Measurements from ENCODE around the gene C1QC. TPM values are rescaled to one million over a fixed set of nuclear protein-coding genes. Genes with fewer than 3 reads are reported as not detected.

Gene C1QC
- total RNA-seq, 1 experiment from 2014 or later, result not detected

DNA sequence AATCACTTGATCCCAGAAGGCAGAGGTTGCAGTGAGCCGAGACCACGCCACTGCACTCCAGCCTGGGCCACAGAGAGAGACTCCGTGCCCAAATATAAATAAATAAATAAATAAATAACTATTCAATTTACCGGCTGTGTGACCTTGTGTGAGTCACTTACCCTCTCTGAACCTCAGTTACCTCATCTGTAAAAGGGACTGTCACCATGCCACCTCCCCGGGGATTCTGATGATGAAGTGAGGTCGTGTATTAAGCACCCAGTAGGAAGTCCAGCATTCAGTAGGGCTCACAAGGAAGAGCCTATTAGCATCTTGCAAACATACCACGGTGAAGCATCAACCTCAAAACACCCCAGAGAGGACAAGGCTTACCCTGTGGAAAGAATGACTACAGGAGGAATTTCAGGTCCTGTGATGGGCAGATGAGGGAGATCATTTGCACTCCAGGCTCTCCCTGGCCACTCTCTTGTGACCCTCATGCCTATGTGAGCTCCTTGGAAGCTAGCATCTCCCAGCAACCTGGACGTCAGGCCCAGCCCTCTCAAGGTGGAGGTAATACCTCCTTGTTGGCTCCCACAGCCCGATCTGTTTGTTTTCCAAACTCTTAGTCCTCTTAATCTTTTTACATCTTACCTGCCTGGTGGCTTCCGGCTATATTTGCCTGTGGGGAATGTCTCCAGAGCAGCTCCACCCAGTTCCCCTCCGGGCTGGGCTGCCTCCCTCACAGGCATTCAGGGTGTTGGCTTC lies 14.6 kb upstream of the C1QC start:
- intact Hi-C loops (cut with micrococcal nuclease; ENCODE audit: unreplicated experiment), result no loop called here
- Histone ChIP-seq H3K27me3 (replicated peaks; ENCODE audit: insufficient read depth, low read depth, low read length, poor library complexity) (peaks cover 87% of the 10 kb centered on the region), H3K27ac (ENCODE audit: low read depth, low read length, poor library complexity, severe bottlenecking) (no peak overlapping the region), H3K4me1 (ENCODE audit: insufficient read depth, low read length, poor library complexity, severe bottlenecking) (no peaks in the 10 kb centered on the region), H3K9me3 (ENCODE audit: low read depth, low read length, poor library complexity, severe bottlenecking) (no peaks in the 10 kb centered on the region), H3K4me3 (ENCODE audit: low read depth, low read length, poor library complexity, severe bottlenecking) (no peak overlapping the region), H3K36me3 (ENCODE audit: insufficient read depth, low read length, poor library complexity, severe bottlenecking) (no peaks in the 10 kb centered on the region)
- ChIA-PET CTCF (no interaction called here), POLR2A (ENCODE audit: low non-redundant PET) (no interaction called here)
- DNase-seq (ENCODE audit: low spot score), result no peak
- no TSS peak for BruUV-seq (replicated peaks)
- TF ChIP-seq CTCF (conservative IDR thresholded peaks at IDR 0.05; ENCODE audit: low read depth, low read length), result no peak
- no peak for TF ChIP-seq EZH2 (IDR thresholded peaks at IDR 0.05; ENCODE audit: borderline replicate concordance, low read depth, low read length, poor library complexity, severe bottlenecking)

DNA sequence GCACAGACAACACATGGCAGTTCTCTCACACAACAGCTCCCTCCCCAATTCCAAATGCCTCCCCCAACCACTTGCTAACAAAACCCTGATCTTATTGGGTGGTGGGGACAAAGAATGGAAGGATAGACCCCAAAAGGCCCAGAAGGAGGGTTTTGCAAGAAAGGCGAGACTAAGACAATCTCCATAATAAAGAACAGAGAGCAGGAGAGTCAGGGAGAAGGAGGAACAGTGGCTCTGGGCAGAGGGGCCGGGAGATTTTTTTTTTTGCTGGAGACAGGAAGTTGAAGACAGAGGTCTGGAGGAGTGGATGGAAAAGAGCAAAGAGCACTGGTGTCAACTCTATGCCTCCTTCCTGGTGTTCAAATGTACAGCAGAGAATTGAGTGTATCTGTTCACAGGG lies 13.5 kb upstream of the C1QC start:
- H3K27ac ChIP-seq (ENCODE audit: low read depth, low read length, poor library complexity, severe bottlenecking), result no peak overlapping the region
- H3K36me3 ChIP-seq (ENCODE audit: insufficient read depth, low read length, poor library complexity, severe bottlenecking), result no peaks in the 10 kb centered on the region
- ChIA-PET POLR2A (ENCODE audit: low non-redundant PET) (no interaction called here), CTCF (no interaction called here)
- no peaks in the 10 kb centered on the region for H3K9me3 ChIP-seq (ENCODE audit: low read depth, low read length, poor library complexity, severe bottlenecking)
- intact Hi-C loops (cut with micrococcal nuclease; ENCODE audit: unreplicated experiment), result no loop called here
- H3K4me3 ChIP-seq (ENCODE audit: low read depth, low read length, poor library complexity, severe bottlenecking), result no peak overlapping the region
- no TSS peak for BruUV-seq (replicated peaks)
- H3K4me1 ChIP-seq (ENCODE audit: insufficient read depth, low read length, poor library complexity, severe bottlenecking), result no peaks in the 10 kb centered on the region
- H3K27me3 ChIP-seq (replicated peaks; ENCODE audit: insufficient read depth, low read depth, low read length, poor library complexity), result peaks cover 87% of the 10 kb centered on the region
- TF ChIP-seq EZH2 (IDR thresholded peaks at IDR 0.05; ENCODE audit: borderline replicate concordance, low read depth, low read length, poor library complexity, severe bottlenecking) (no peak), CTCF (conservative IDR thresholded peaks at IDR 0.05; ENCODE audit: low read depth, low read length) (no peak)
- DNase-seq (ENCODE audit: low spot score), result no peak

GRCh38 chr1:22633697-22634463 lies 9.6 kb upstream of the C1QC start:
- H3K27ac ChIP-seq (ENCODE audit: low read depth, low read length, poor library complexity, severe bottlenecking), result no peak overlapping the region
- no peaks in the 10 kb centered on the region for H3K4me1 ChIP-seq (ENCODE audit: insufficient read depth, low read length, poor library complexity, severe bottlenecking)
- no TSS peak for BruUV-seq (replicated peaks)
- ChIA-PET CTCF (no interaction called here), POLR2A (ENCODE audit: low non-redundant PET) (no interaction called here)
- no peaks in the 10 kb centered on the region for H3K9me3 ChIP-seq (ENCODE audit: low read depth, low read length, poor library complexity, severe bottlenecking)
- TF ChIP-seq CTCF (conservative IDR thresholded peaks at IDR 0.05; ENCODE audit: low read depth, low read length) (no peak), EZH2 (IDR thresholded peaks at IDR 0.05; ENCODE audit: borderline replicate concordance, low read depth, low read length, poor library complexity, severe bottlenecking) (no peak)
- H3K27me3 ChIP-seq (replicated peaks; ENCODE audit: insufficient read depth, low read depth, low read length, poor library complexity), result peaks cover 72% of the 10 kb centered on the region
- H3K36me3 ChIP-seq (ENCODE audit: insufficient read depth, low read length, poor library complexity, severe bottlenecking), result no peaks in the 10 kb centered on the region
- no peak overlapping the region for H3K4me3 ChIP-seq (ENCODE audit: low read depth, low read length, poor library complexity, severe bottlenecking)
- intact Hi-C loops (cut with micrococcal nuclease; ENCODE audit: unreplicated experiment), result no loop called here
- DNase-seq (ENCODE audit: low spot score), result no peak

Measured in A673 (cell line).